Stomach (tissue), 9 donors: ENCODE results near the gene MAGI1. TPM values are rescaled to one million over a fixed set of nuclear protein-coding genes. Genes with fewer than 3 reads are reported as not detected.

Experiments used
- DNase-seq, 2 donors: peaks; one replicate each; pipeline versions ENCODE4 v3.0.0 to v3.0.0-alpha.2; 2013 to 2019
- H3K27ac ChIP-seq, 5 donors: fragments of 200-600 bp in 4 of 5; sonication (generic) in 4 of 5; one replicate each; pipeline ENCODE4 v1.5.1; 2013 to 2019; ENCODE audit warnings: mild to moderate bottlenecking in 1 of 5, moderate library complexity in 1 of 5
- H3K27me3 ChIP-seq, 3 donors: fragments of 200-600 bp; sonication (generic); one replicate each; pipeline ENCODE4 v1.5.1; 2017 to 2019; ENCODE audit warnings: mixed run types in 1 of 3
- H3K36me3 ChIP-seq, 4 donors: fragments of 200-600 bp; sonication (generic); 1 replicate in 3 of 4; 2 replicates in 1 of 4; pipeline ENCODE4 v1.5.1; 2016 to 2019
- H3K4me1 ChIP-seq, 4 donors: fragments of 200-600 bp; sonication (generic); one replicate each; pipeline ENCODE4 v1.5.1; 2016 to 2019
- H3K4me3 ChIP-seq, 4 donors: fragments of 200-600 bp; sonication (generic) in 3 of 4; one replicate each; pipeline ENCODE4 v1.5.1; 2016 to 2019; ENCODE audit warnings: mild to moderate bottlenecking in 1 of 4
- H3K9me3 ChIP-seq, 4 donors: fragments of 200-600 bp; sonication (generic); one replicate each; pipeline ENCODE4 v1.5.1; 2016 to 2019
- EP300 ChIP-seq: sonication (generic); formaldehyde crosslinking; IDR thresholded peaks from one replicate; pipeline ENCODE4 v1.6.1; 2017; ENCODE audit warnings: antibody characterized with exemption
- POLR2A ChIP-seq, 4 donors: fragments of 450-650 bp; IDR thresholded peaks; one replicate each; pipeline ENCODE4 v1.6.1; 2016; ENCODE audit warnings: antibody characterized with exemption in 4 of 4, control low read depth in 2 of 4, mild to moderate bottlenecking in 1 of 4, moderate library complexity in 1 of 4
- POLR2AphosphoS5 ChIP-seq, 3 donors: sonication (generic); formaldehyde crosslinking; IDR thresholded peaks; one replicate each; pipeline ENCODE4 v1.6.1; 2016; ENCODE audit warnings: antibody characterized with exemption in 3 of 3
- whole genome bisulfite sequencing, 5 donors: extraction: QIAGEN DNeasy Blood & Tissue Kit in 3 of 5; methylation state at CpG; one replicate each; pipeline versions ENCODE4 v1.1.5 to v1.1.7; 2013 to 2018; 5-methylcytosine and 5-hydroxymethylcytosine counted together
- intact Hi-C: fragments of 100-400 bp; cut with DNase I; formaldehyde crosslinking; loops from one replicate; pipeline ENCODE4 v1.15.1; 2023; ENCODE audit warnings: low total_unique reads
- polyA plus RNA-seq, 3 donors: library from polyadenylated mRNA; stranded (reverse); fragments of 200-250 nt; gene quantifications; one replicate each; pipeline ENCODE4 v1.2.3, GENCODE V29; 2013
- total RNA-seq, 5 donors: library from RNA; depleted of rRNA; stranded (reverse); fragments of >200 nt; gene quantifications; one replicate each; pipeline versions ENCODE4 v1.1.0 to v1.2.3, GENCODE V29; 2014 to 2016
- TF ChIP-seq, protein P1 (sequence below), 7 experiments: fragments of 450-650 bp in 4 of 7; fragments of 200-600 bp in 3 of 7; sonication (generic) in 3 of 7; IDR thresholded peaks; one replicate each; pipeline ENCODE4 v1.5.1; 2016 to 2019; ENCODE audit warnings: antibody characterized with exemption in 7 of 7, control low read depth in 2 of 7, mild to moderate bottlenecking in 1 of 7
- donor health status: healthy with polysubstance abuse.
- donor health status: Bipolar disorder and iron deficiency.
- donor health status: healthy.

Gene MAGI1
- total and polyA plus RNA-seq, 8 donors: 5.7 to 237 (median 84.8) TPM

DNA sequence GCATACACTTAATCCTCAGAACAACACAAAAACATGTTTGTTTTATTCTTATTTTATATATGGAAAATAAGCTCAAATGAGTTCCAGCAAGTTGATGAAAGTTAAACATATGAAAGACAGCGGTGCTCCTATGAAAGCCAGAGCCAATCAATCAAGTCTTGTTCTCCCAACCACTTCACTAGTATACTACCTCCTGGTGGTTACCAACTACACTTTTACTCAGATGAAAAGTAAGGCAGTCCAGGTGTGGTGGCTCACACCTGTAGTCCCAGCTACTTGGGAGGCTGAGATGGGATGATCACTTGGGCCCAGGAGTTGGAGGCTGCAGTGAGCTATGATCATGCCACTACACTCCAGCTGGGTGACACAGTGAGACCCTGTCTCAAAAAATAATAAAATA, 66.0 kb downstream of the MAGI1 start:
- Histone ChIP-seq H3K36me3 (peaks cover 0 to 3% (median 0%) of the 10 kb centered on the region in 4 donors), H3K4me3 (no peak overlapping the region), H3K9me3 (no peaks in the 10 kb centered on the region), H3K27me3 (no peaks in the 10 kb centered on the region), H3K4me1 (peaks cover 7 to 17% (median 15%) of the 10 kb centered on the region in 4 donors), H3K27ac (peak overlapping the region in 1 of 5 donors; percentile 40)
- TF ChIP-seq POLR2AphosphoS5 (IDR thresholded peaks at IDR 0.05): no peak
- no peak for TF ChIP-seq EP300
- no peak for TF ChIP-seq POLR2A (IDR thresholded peaks at IDR 0.05)
- TF ChIP-seq, protein P1, sequence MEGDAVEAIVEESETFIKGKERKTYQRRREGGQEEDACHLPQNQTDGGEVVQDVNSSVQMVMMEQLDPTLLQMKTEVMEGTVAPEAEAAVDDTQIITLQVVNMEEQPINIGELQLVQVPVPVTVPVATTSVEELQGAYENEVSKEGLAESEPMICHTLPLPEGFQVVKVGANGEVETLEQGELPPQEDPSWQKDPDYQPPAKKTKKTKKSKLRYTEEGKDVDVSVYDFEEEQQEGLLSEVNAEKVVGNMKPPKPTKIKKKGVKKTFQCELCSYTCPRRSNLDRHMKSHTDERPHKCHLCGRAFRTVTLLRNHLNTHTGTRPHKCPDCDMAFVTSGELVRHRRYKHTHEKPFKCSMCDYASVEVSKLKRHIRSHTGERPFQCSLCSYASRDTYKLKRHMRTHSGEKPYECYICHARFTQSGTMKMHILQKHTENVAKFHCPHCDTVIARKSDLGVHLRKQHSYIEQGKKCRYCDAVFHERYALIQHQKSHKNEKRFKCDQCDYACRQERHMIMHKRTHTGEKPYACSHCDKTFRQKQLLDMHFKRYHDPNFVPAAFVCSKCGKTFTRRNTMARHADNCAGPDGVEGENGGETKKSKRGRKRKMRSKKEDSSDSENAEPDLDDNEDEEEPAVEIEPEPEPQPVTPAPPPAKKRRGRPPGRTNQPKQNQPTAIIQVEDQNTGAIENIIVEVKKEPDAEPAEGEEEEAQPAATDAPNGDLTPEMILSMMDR (IDR thresholded peaks at IDR 0.05): peak in 1 of 7 experiments; percentile 5
- WGBS, 5 donors: 81 to 93% (median 85%) methylated on average over 1 of the region's 1 CpG
- intact Hi-C loops: no loop called here
- no peak for DNase-seq

DNA sequence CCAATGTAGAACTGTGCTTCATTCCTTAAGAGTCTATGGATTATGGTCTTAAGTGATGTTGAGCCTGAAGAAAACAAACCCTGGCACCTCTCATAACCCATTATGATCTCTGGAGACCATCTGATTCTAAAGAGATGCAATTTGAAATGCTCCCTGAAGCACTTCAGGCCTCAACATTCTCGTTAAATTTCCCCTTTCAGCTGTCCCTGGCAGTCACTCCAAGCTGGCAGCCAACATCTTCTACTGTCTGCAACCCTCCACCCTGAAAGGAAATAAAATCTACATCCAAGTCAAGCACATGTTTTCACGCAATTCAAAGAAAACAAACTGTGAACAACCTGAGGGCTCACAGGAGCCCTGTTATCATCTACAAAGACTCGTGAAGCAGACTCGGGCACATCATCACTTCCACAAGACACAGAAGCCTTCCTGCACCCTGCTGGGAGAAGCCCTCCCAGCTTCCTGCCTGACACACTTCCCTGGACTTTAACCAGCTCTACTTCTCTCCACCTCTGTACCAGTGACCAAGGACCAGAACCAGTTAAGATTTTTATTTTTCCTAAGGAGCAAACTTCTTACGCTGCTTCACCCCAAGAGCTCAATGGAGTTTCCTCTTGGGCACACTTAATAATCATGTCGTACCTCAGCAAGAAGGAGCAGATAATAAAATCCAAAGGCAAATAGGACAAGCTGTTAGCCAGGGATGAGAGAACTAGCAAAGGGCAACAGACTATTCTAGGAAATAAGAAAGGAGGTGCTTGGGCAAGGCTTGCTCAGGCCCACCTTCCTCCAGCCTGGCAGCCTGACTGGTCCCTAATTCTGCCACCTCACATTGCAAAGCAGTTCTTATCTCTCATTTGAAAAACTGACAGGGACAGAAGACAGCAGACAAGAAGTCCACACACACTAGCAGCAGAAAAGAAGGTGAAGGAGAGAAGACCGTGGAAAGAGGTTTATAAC, 67.1 kb downstream of the MAGI1 start:
- TF ChIP-seq EP300 (no peak), POLR2AphosphoS5 (IDR thresholded peaks at IDR 0.05) (no peak), POLR2A (IDR thresholded peaks at IDR 0.05) (no peak)
- TF ChIP-seq, protein P1 (IDR thresholded peaks at IDR 0.05): no peak

DNA sequence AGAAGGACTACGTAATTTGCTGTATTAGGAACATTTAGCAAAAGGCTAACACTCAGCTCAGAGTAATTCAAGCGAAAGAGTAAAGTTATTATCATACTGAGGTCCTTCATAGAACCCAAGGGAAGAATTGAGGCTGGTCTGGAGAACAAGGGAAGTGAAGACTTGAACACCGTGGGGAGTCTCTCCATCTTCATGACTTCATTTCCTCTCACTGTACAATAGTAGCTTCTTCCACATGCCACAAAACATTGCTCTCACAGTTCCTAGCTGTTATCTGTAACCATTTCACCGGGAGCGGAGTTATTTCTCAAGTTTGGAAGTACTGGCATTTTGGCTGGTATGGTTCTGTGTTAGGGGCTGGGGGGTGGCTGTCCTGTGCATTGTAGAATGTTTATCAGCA, 69.7 kb downstream of the MAGI1 start:
- TF ChIP-seq EP300: no peak
- Histone ChIP-seq H3K27me3 (no peaks in the 10 kb centered on the region), H3K27ac (peak overlapping the region in 2 of 5 donors; percentile 21 to 30), H3K9me3 (no peaks in the 10 kb centered on the region), H3K36me3 (no peaks in the 10 kb centered on the region), H3K4me1 (peaks cover 7 to 32% (median 19%) of the 10 kb centered on the region in 4 donors), H3K4me3 (no peak overlapping the region)
- no peak for DNase-seq
- intact Hi-C loops: no loop called here
- 83 to 93% (median 87%) methylated on average over 5 of the region's 5 CpGs for WGBS, 5 donors

More for the DNA sequence above, 67.1 kb downstream of the MAGI1 start:
- no peak overlapping the region for H3K4me3 ChIP-seq
- peaks cover 0 to 3% (median 0%) of the 10 kb centered on the region in 4 donors for H3K36me3 ChIP-seq
- DNase-seq: no peak
- H3K9me3 ChIP-seq: no peaks in the 10 kb centered on the region
- peak overlapping the region; percentile 20 to 54 (median 40) for H3K27ac ChIP-seq
- peaks cover 7 to 21% (median 15%) of the 10 kb centered on the region in 4 donors for H3K4me1 ChIP-seq
- H3K27me3 ChIP-seq: no peaks in the 10 kb centered on the region
- WGBS, 5 donors: 27 to 46% (median 39%) methylated on average over 7 of the region's 7 CpGs
- intact Hi-C loops: no loop called here

DNA sequence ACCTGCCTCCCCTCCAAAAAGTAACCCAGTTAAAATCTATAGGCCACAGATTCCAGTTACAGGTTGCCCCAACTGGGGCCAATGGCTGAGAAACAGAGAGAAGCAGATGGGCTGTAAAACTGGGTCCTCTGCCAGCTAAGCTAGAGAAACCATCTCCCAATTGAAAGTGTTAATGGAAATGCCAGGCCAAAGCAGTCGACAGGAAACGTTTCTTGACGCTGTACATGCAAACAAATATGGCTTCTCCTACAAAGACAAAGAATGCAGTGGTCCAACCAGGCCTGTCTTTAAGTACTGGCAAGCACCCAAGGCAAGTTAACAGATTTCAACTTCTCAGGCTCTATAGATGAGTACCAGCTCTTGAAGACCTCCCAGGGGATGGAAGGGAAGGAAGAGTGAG, 71.3 kb downstream of the MAGI1 start:
- no peak overlapping the region for H3K27ac ChIP-seq
- H3K4me3 ChIP-seq: no peak overlapping the region
- 38 to 84% (median 75%) methylated on average over 3 of the region's 3 CpGs for WGBS, 5 donors

More for the DNA sequence above, 71.3 kb downstream of the MAGI1 start:
- Histone ChIP-seq H3K9me3 (no peaks in the 10 kb centered on the region), H3K4me1 (peaks cover 7 to 45% (median 23%) of the 10 kb centered on the region in 4 donors), H3K36me3 (no peaks in the 10 kb centered on the region), H3K27me3 (no peaks in the 10 kb centered on the region)
- intact Hi-C loops: no loop called here
- TF ChIP-seq, protein P1 (IDR thresholded peaks at IDR 0.05): no peak
- TF ChIP-seq POLR2A (IDR thresholded peaks at IDR 0.05): no peak
- no peak for TF ChIP-seq POLR2AphosphoS5 (IDR thresholded peaks at IDR 0.05)
- no peak for DNase-seq
